ACC112 (cell line): ENCODE data around the gene ETFB.

ENCODE experiments used
- H2AFZ ChIP-seq: fragments of 200-600 bp; sonication (generic); one replicate; pipeline ENCODE4 v1.6.0; 2017; ENCODE audit warnings: antibody characterized with exemption, low read length; ENCODE audit not compliant: unreplicated experiment
- H3K27ac ChIP-seq: fragments of 200-600 bp; sonication (generic); 2 replicates; pipeline ENCODE4 v1.5.1; 2014; ENCODE audit warnings: low read depth, mild to moderate bottlenecking, antibody characterized with exemption, low read length, moderate library complexity
- H3K27me3 ChIP-seq: fragments of 200-600 bp; sonication (generic); 2 replicates; pipeline ENCODE4 v1.6.1; 2014; ENCODE audit warnings: mild to moderate bottlenecking, antibody characterized with exemption, low read length, moderate library complexity, mixed read lengths; ENCODE audit not compliant: insufficient read depth
- H3K36me3 ChIP-seq: fragments of 200-600 bp; sonication (generic); 2 replicates; pipeline ENCODE4 v1.6.1; 2016; ENCODE audit warnings: mild to moderate bottlenecking, antibody characterized with exemption, low read length, moderate library complexity, mixed read lengths; ENCODE audit not compliant: insufficient read depth
- H3K4me1 ChIP-seq: fragments of 200-600 bp; sonication (generic); one replicate; pipeline ENCODE4 v1.6.1; 2016; ENCODE audit warnings: low read length, mixed read lengths; ENCODE audit not compliant: insufficient read depth, unreplicated experiment, control insufficient read depth
- H3K4me3 ChIP-seq: fragments of 200-600 bp; sonication (generic); 2 replicates; pipeline ENCODE4 v1.5.1; 2014; ENCODE audit warnings: mild to moderate bottlenecking, low read depth, low read length
- H3K79me2 ChIP-seq: fragments of 200-600 bp; sonication (generic); one replicate; pipeline ENCODE4 v1.6.0; 2016; ENCODE audit warnings: low read length; ENCODE audit not compliant: control insufficient read depth, unreplicated experiment, insufficient read depth

ETFB gene

GRCh38 chr19:51311351-51312257 lies 54.6 kb downstream of the ETFB start, which contains the start of gene IGLON5:
Gene IGLON5 (plus strand): TSS chr19:51311644. CDS start chr19:51311848, 204 bp downstream.
- Histone ChIP-seq H3K27me3 (peaks cover 37% of the 10 kb centered on the region), H2AFZ (no peak within 1 kb of the TSS), H3K36me3 (no peaks in the 10 kb centered on the region), H3K4me1 (no peaks in the 10 kb centered on the region), H3K4me3 (no peak within 1 kb of the TSS), H3K27ac (no peak within 1 kb of the TSS), H3K79me2 (no peaks in the 10 kb centered on the region)

GRCh38 chr19:51305479-51305878 lies 60.7 kb downstream of the ETFB start:
- Histone ChIP-seq H3K4me3 (no peak overlapping the region), H2AFZ (no peak overlapping the region), H3K36me3 (no peaks in the 10 kb centered on the region), H3K79me2 (no peaks in the 10 kb centered on the region), H3K27me3 (peaks cover 43% of the 10 kb centered on the region), H3K27ac (no peak overlapping the region), H3K4me1 (no peaks in the 10 kb centered on the region)

GRCh38 chr19:51301266-51301665 lies 64.9 kb downstream of the ETFB start:
- Histone ChIP-seq H3K79me2 (no peaks in the 10 kb centered on the region), H3K4me1 (no peaks in the 10 kb centered on the region), H3K27ac (no peak overlapping the region), H3K36me3 (no peaks in the 10 kb centered on the region), H3K4me3 (no peak overlapping the region), H3K27me3 (peaks cover 30% of the 10 kb centered on the region), H2AFZ (no peak overlapping the region)

- H3K36me3 ChIP-seq: no peaks in the 10 kb centered on the region
- H3K4me1 ChIP-seq: no peaks in the 10 kb centered on the region
- no peaks in the 10 kb centered on the region for H3K79me2 ChIP-seq
- no peak overlapping the region for H2AFZ ChIP-seq
- H3K27ac ChIP-seq: no peak overlapping the region
- peaks cover 55% of the 10 kb centered on the region for H3K27me3 ChIP-seq
- no peak overlapping the region for H3K4me3 ChIP-seq
Observed at GRCh38 chr19:51297406-51297805, 68.8 kb downstream of the ETFB start.

DNA sequence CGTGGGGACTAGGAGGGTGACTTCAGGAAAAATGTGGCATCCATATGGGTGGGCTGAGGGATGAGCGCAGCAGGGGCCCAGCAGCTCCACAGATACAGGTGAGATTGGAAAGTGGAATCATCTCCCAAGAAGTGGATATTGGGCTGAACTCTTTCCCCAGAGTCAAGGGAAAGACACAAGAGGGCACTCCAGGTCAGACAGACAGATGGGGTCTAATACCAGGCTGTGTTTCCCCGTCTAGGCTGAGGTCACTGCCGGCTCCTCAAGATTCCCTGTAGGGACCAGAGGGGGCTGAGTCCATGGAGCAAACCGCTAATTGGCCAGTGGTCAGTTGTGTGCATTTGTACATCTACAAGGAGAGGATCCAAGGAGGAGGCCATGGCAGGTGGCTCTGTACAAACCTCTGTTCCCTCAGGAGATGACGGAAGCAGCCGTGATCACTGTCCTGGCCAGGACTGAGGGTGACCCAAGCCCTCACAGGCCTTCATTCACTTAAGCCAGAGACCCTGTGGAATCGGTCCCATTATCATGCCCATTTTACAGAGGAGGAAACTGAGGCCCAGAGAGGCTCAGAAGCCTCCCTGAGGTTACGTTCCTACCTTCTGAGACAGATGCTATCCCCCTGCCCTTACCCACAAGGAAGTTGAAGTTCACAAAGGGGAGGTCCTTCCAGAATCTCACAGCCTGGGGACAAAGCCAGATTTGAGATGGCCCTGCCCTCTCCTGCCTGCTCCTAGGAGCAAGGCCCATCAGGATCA lies 69.7 kb downstream of the ETFB start:
- Histone ChIP-seq H3K4me3 (no peak overlapping the region), H3K4me1 (no peaks in the 10 kb centered on the region), H3K27ac (no peak overlapping the region), H3K27me3 (peaks cover 51% of the 10 kb centered on the region), H3K36me3 (no peaks in the 10 kb centered on the region), H3K79me2 (no peaks in the 10 kb centered on the region), H2AFZ (no peak overlapping the region)

- H3K36me3 ChIP-seq: no peaks in the 10 kb centered on the region
- H3K4me3 ChIP-seq: no peak overlapping the region
- no peaks in the 10 kb centered on the region for H3K79me2 ChIP-seq
- H3K4me1 ChIP-seq: no peaks in the 10 kb centered on the region
- H3K27me3 ChIP-seq: peaks cover 56% of the 10 kb centered on the region
- H2AFZ ChIP-seq: no peak overlapping the region
- H3K27ac ChIP-seq: no peak overlapping the region
Observed at GRCh38 chr19:51295382-51296126, 70.6 kb downstream of the ETFB start.
